GM12878 (cell line): ENCODE results near the gene RASGRF1. TPM values are rescaled to one million over a fixed set of nuclear protein-coding genes. Genes with fewer than 3 reads are reported as not detected.
"Not testable (repeated sequence)": the region's sequence is repeated elsewhere in the genome, so short reads cannot be mapped to it uniquely, and the experiment has no call there.

ENCODE experiments used
- ATAC-seq: fragments of 200-7000 bp; cut with Tn5 transposase; 3 replicates; pipeline ENCODE4 v1.9.1; 2020; ENCODE audit warnings: mild to moderate bottlenecking, moderate library complexity
- BruUV-seq: library from RNA; stranded (reverse); fragments of 400-500 nt; replicated peaks from 2 replicates; lab custom pipeline; 2021; lab: Mats Ljungman, UMichigan
- CTCF ChIA-PET: fragments of 300-600 bp; sonication (Branson Sonifier 250); formaldehyde crosslinking; extraction: SDS; loops from one replicate; lab custom pipeline; 2021; ENCODE audit warnings: inconsistent platforms; lab: Yijun Ruan, JAX
- POLR2A ChIA-PET: fragments of 350-600 bp; formaldehyde crosslinking; extraction: SDS; loops from one replicate; lab custom pipeline; 2021; ENCODE audit warnings: inconsistent platforms; lab: Charles Lee
- RAD21 ChIA-PET: fragments of 300-600 bp; sonication (Branson Sonifier 250); formaldehyde crosslinking; loops from one replicate; lab custom pipeline; 2023; ENCODE audit warnings: antibody characterized with exemption; ENCODE audit not compliant: unreplicated experiment; lab: Charles Lee
- SMC1A ChIA-PET: fragments of 300-600 bp; sonication (Branson Sonifier 250); formaldehyde crosslinking; loops from one replicate; lab custom pipeline; 2023; ENCODE audit not compliant: unreplicated experiment, uncharacterized antibody; lab: Charles Lee
- DNase-seq: peaks from one replicate; pipeline ENCODE4 v3.0.0-alpha.2; 2011; ENCODE audit warnings: low read depth, low spot score
- FAIRE-seq: peaks from 3 replicates; lab custom pipeline; 2011; peaks lifted over from hg19 to GRCh38; lab: Jason Lieb, UNC
- H2AFZ ChIP-seq: 2 replicates; pipeline ENCODE4 v1.6.0; 2011; ENCODE audit warnings: low read depth, low read length, control low read depth; ENCODE audit not compliant: control insufficient read depth
- H3K27ac ChIP-seq: 2 replicates; pipeline ENCODE4 v1.5.1; 2011; ENCODE audit warnings: control low read depth; ENCODE audit not compliant: control insufficient read depth, insufficient read depth
- H3K27me3 ChIP-seq, 2 experiments: replicated peaks in 1 of 2; 2 replicates each; pipeline versions ENCODE4 v1.6.0 to v1.6.1; 2011; ENCODE audit warnings: low read length in 1 of 2; ENCODE audit not compliant: control insufficient read depth in 2 of 2, insufficient read depth in 2 of 2
- H3K36me3 ChIP-seq, 2 experiments: 2 replicates each; pipeline ENCODE4 v1.5.1; 2011; ENCODE audit warnings: low read length in 1 of 2; ENCODE audit not compliant: control insufficient read depth in 2 of 2, insufficient read depth in 2 of 2
- H3K4me1 ChIP-seq: 2 replicates; pipeline ENCODE4 v1.6.1; 2011; ENCODE audit warnings: mild to moderate bottlenecking, low read length, moderate library complexity, mixed read lengths; ENCODE audit not compliant: control insufficient read depth, insufficient read depth
- H3K4me2 ChIP-seq: 2 replicates; pipeline ENCODE4 v1.6.0; 2011; ENCODE audit warnings: control low read depth; ENCODE audit not compliant: control insufficient read depth, insufficient read depth
- H3K4me3 ChIP-seq: fragments of 200-600 bp; sonication (generic); 2 replicates; pipeline ENCODE4 v1.5.1; 2016
- H3K79me2 ChIP-seq: 2 replicates; pipeline ENCODE4 v1.6.0; 2011; ENCODE audit warnings: low read length; ENCODE audit not compliant: control insufficient read depth, insufficient read depth
- H3K9ac ChIP-seq: 2 replicates; pipeline ENCODE4 v1.8.0; 2011; ENCODE audit warnings: low read length, control low read depth, mixed read lengths; ENCODE audit not compliant: control insufficient read depth, insufficient read depth
- H3K9me3 ChIP-seq: replicated peaks from 3 replicates; pipeline ENCODE4 v1.5.1; 2011; ENCODE audit warnings: mild to moderate bottlenecking, low read length; ENCODE audit not compliant: control insufficient read depth, insufficient read depth
- H4K20me1 ChIP-seq: 2 replicates; pipeline ENCODE4 v1.6.0; 2011; ENCODE audit not compliant: control insufficient read depth, insufficient read depth
- ASH2L ChIP-seq: fragments of 300-600, 200-600 bp; sonication (generic); IDR thresholded peaks from 2 replicates; pipeline ENCODE4 v1.6.1; 2017; ENCODE audit warnings: low read depth, mild to moderate bottlenecking, borderline replicate concordance
- HSF1 ChIP-seq: fragments of 150-350 bp; IDR thresholded peaks from 2 replicates; pipeline ENCODE4 v1.6.1; 2014; ENCODE audit warnings: mild to moderate bottlenecking, low read depth, low read length
- SMC3 ChIP-seq: IDR thresholded peaks from 2 replicates; pipeline ENCODE4 v1.6.1; 2011; ENCODE audit warnings: low read length, improper control_type of control experiment, borderline replicate concordance
- ZNF274 ChIP-seq: IDR thresholded peaks from one replicate; pipeline ENCODE4 v1.8.0; 2011; ENCODE audit not compliant: insufficient read length, insufficient read depth
- in situ Hi-C: fragments of 300-500 bp; cut with MboI; formaldehyde crosslinking; loops from 9 replicates; pipeline ENCODE4 v1.14.3; 2018; ENCODE audit warnings: mixed read lengths
- intact Hi-C: fragments of 100-400 bp; cut with micrococcal nuclease; formaldehyde crosslinking; loops from one replicate; pipeline ENCODE4 v1.14.2; 2022; ENCODE audit not compliant: unreplicated experiment
- polyA plus RNA-seq, 11 experiments: library from polyadenylated mRNA; depleted of rRNA in 4 of 11; unstranded in 6 of 11; stranded (reverse) in 5 of 11; fragments of >200 nt; fragmentation: Nextera tagmentation in 4 of 11; fragmentation: Illumina TruSeq in 1 of 11; extraction: Ambion mirVana in 4 of 11; extraction: Trizol in 1 of 11; gene quantifications; 1 replicate in 1 of 11; 2 replicates in 10 of 11; pipeline versions ENCODE4 v1.2.1 to v1.2.3, GENCODE V29; 2011 to 2016; ENCODE audit warnings: inconsistent platforms in 2 of 11, missing spikeins in 2 of 11, low read depth in 1 of 11
- total RNA-seq, 4 experiments: library from RNA; depleted of rRNA in 3 of 4; stranded (reverse); fragments of >200 nt in 3 of 4; fragmentation: Illumina TruSeq in 1 of 4; extraction: Trizol in 1 of 4; gene quantifications; 2 replicates each; pipeline versions ENCODE4 v1.2.1 to v1.2.3, GENCODE V29; 2013 to 2021

Gene RASGRF1
- total and polyA plus RNA-seq, 10 of the 15 experiments (the other 5 are each of a cell fraction or from before 2014, with no cell fraction given) = 0.20 to 1.9 (median 0.86) TPM

- TF ChIP-seq ASH2L (no peak), SMC3 (peak; percentile 50; the same call in 1 of the 2 replicates), HSF1 (no peak), ZNF274 (no peak)
Measured at GRCh38 chr15:79025201-79025600, 65.4 kb downstream of the RASGRF1 start (continued).

- H3K79me2 ChIP-seq, H3K36me3 ChIP-seq, H2AFZ ChIP-seq, POLR2A ChIA-PET, H3K4me3 ChIP-seq, H3K27me3 ChIP-seq, H4K20me1 ChIP-seq, H3K9me3 ChIP-seq, ATAC-seq, intact Hi-C loops, in situ Hi-C loops, DNase-seq, H3K4me2 ChIP-seq, H3K27ac ChIP-seq, H3K9ac ChIP-seq, H3K4me1 ChIP-seq, FAIRE-seq, BruUV-seq: not testable (repeated sequence)
- ChIA-PET RAD21 (interaction anchor here (1.9 to 8.0 kb wide), 2 partner anchors 115 to 159 kb away, joined by 12 to 145 read pairs; no protein-coding TSS in a partner anchor), SMC1A (interaction anchor here (1.3 to 10.2 kb wide), 4 partner anchors 45 to 158 kb away, joined by 3 to 147 read pairs (median 6); no protein-coding TSS in a partner anchor), CTCF (interaction anchor here (0.8 to 10.1 kb wide), 10 partner anchors 17 to 161 kb away, joined by 3 to 351 read pairs (median 3); no protein-coding TSS in a partner anchor)
Measured at GRCh38 chr15:79024493-79024892, 66.1 kb downstream of the RASGRF1 start.
